HepG2 (cell line): ENCODE measurements around the gene LRTM2. TPM values are rescaled to one million over a fixed set of nuclear protein-coding genes. Genes with fewer than 3 reads are reported as not detected.

Source experiments
- ATAC-seq: fragments of 200-7000 bp; cut with Tn5 transposase; 3 replicates; pipeline ENCODE4 v1.9.1; 2020; ENCODE audit warnings: mild to moderate bottlenecking, moderate library complexity
- BruUV-seq: library from RNA; stranded (reverse); fragments of 400-500 nt; replicated peaks from 2 replicates; lab custom pipeline; 2021; lab: Mats Ljungman, UMichigan
- CTCF ChIA-PET: fragments of 300-600 bp; formaldehyde crosslinking; extraction: SDS; loops from one replicate; lab custom pipeline; 2021; ENCODE audit warnings: low total read pairs, inconsistent platforms, low intra/inter-chr PET ratio; lab: Yijun Ruan, JAX
- POLR2A ChIA-PET: fragments of 350-600 bp; sonication (Branson Sonifier 250); formaldehyde crosslinking; loops from one replicate; lab custom pipeline; 2020; ENCODE audit warnings: antibody characterized with exemption, inconsistent platforms; lab: Yijun Ruan, JAX
- DNase-seq: peaks from one replicate; pipeline ENCODE4 v3.0.0-alpha.2; 2015; ENCODE audit warnings: low spot score
- FAIRE-seq: peaks from 3 replicates; lab custom pipeline; 2011; peaks lifted over from hg19 to GRCh38; lab: Jason Lieb, UNC
- H2AFZ ChIP-seq: one replicate; pipeline ENCODE4 v1.6.1; 2011; ENCODE audit warnings: low read length, inconsistent platforms
- H3K27ac ChIP-seq: fragments of 300-600 bp; 3 replicates; pipeline ENCODE4 v1.8.0; 2011; ENCODE audit warnings: mixed run types, mild to moderate bottlenecking, mixed read lengths, low read length, inconsistent platforms; ENCODE audit not compliant: insufficient read depth; ENCODE audit errors: extremely low read length
- H3K27me3 ChIP-seq, 2 experiments: fragments of 200-600 bp in 1 of 2; 2 replicates in 1 of 2; 3 replicates in 1 of 2; pipeline versions ENCODE4 v1.6.0 to v1.8.0; 2011; ENCODE audit warnings: low read length in 2 of 2, mild to moderate bottlenecking in 2 of 2, moderate library complexity in 2 of 2, inconsistent platforms in 1 of 2; ENCODE audit not compliant: insufficient read depth in 2 of 2, control insufficient read depth in 1 of 2
- H3K36me3 ChIP-seq, 2 experiments: fragments of 200-600 bp in 1 of 2; replicated peaks in 1 of 2; 2 replicates in 1 of 2; 3 replicates in 1 of 2; pipeline versions ENCODE4 v1.5.1 to v1.8.0; 2011; ENCODE audit warnings: low read length in 2 of 2, inconsistent platforms in 1 of 2; ENCODE audit not compliant: insufficient read depth in 2 of 2, control insufficient read depth in 1 of 2
- H3K4me1 ChIP-seq: 2 replicates; pipeline ENCODE4 v1.5.1; 2012; ENCODE audit warnings: low read length, inconsistent platforms; ENCODE audit not compliant: insufficient read depth
- H3K4me2 ChIP-seq: 2 replicates; pipeline ENCODE4 v1.6.0; 2011; ENCODE audit warnings: low read depth, low read length, inconsistent platforms
- H3K4me3 ChIP-seq, 3 experiments: fragments of 200-600 bp in 1 of 3; sonication (generic), shearing (Covaris generic) in 1 of 3; replicated peaks in 1 of 3; 2 replicates each; pipeline ENCODE4 v1.5.1; 2011 to 2016; ENCODE audit warnings: low read length in 3 of 3, inconsistent platforms in 2 of 3, low read depth in 2 of 3, mild to moderate bottlenecking in 2 of 3, control low read depth in 1 of 3, mixed read lengths in 1 of 3; ENCODE audit not compliant: insufficient read depth in 1 of 3
- H3K79me2 ChIP-seq: one replicate; pipeline ENCODE4 v1.6.1; 2011; ENCODE audit warnings: low read length, inconsistent platforms; ENCODE audit not compliant: insufficient read depth
- H3K9ac ChIP-seq: 2 replicates; pipeline ENCODE4 v1.6.0; 2011; ENCODE audit warnings: mild to moderate bottlenecking, low read depth, low read length, inconsistent platforms; ENCODE audit not compliant: insufficient read depth
- H3K9me3 ChIP-seq: 2 replicates; pipeline ENCODE4 v1.5.1; 2012; ENCODE audit warnings: mild to moderate bottlenecking, low read length
- H4K20me1 ChIP-seq: 2 replicates; pipeline ENCODE4 v1.6.0; 2011; ENCODE audit warnings: inconsistent platforms, mild to moderate bottlenecking, low read length, moderate library complexity; ENCODE audit not compliant: insufficient read depth
- HMG20B ChIP-seq: conservative IDR thresholded peaks from 2 replicates; pipeline ENCODE4 v1.6.1; 2016; ENCODE audit warnings: missing genetic modification reagents, missing compliant biosample characterization
- ZNF17 ChIP-seq: sonication (generic); formaldehyde crosslinking; IDR thresholded peaks from 2 replicates; pipeline ENCODE4 v1.5.0; 2020; ENCODE audit warnings: mild to moderate bottlenecking, missing genetic modification reagents
- ZNF407 ChIP-seq: sonication (generic); formaldehyde crosslinking; IDR thresholded peaks from one replicate; pipeline ENCODE4 v1.5.1; 2020; ENCODE audit warnings: mild to moderate bottlenecking, missing genetic modification reagents; ENCODE audit errors: not compliant biosample characterization
- WGBS: methylation state at CpG from one replicate; pipeline ENCODE4 v1.1.6; 2017; ENCODE audit warnings: low lambda C conversion rate; 5-methylcytosine and 5-hydroxymethylcytosine counted together
- in situ Hi-C: cut with HindIII; loops from 2 replicates; pipeline ENCODE4 v1.10.0; 2017; ENCODE audit warnings: low pct_unique_long_range_greater_than_20kb; ENCODE audit not compliant: extremely low pct_ligation_motif_present
- intact Hi-C: fragments of 100-400 bp; cut with micrococcal nuclease; formaldehyde crosslinking; loops from one replicate; pipeline ENCODE4 v1.10.0; 2022; ENCODE audit not compliant: unreplicated experiment
- polyA plus RNA-seq, 8 experiments: library from polyadenylated mRNA; depleted of rRNA in 3 of 8; stranded (reverse) in 7 of 8; unstranded in 1 of 8; fragments of >200 nt; fragmentation: Illumina TruSeq in 4 of 8; extraction: Trizol in 4 of 8; gene quantifications; 2 replicates each; pipeline versions ENCODE4 v1.2.1 to v1.2.3, GENCODE V29; 2011 to 2016; ENCODE audit warnings: low read depth in 4 of 8, missing spikeins in 1 of 8, mixed read lengths in 1 of 8; ENCODE audit not compliant: insufficient read depth in 1 of 8
- total RNA-seq, 5 experiments: library from RNA; depleted of rRNA; stranded (reverse); fragments of >200 nt; fragmentation: Illumina TruSeq; extraction: Trizol; gene quantifications; 2 replicates each; pipeline ENCODE4 v1.2.3, GENCODE V29; 2016; ENCODE audit warnings: low read depth in 1 of 5

The LRTM2 gene
- total and polyA plus RNA-seq, 2 of the 13 experiments (the other 11 are each of a cell fraction or from before 2014, with no cell fraction given) = 0.09 TPM; not detected in 1

DNA sequence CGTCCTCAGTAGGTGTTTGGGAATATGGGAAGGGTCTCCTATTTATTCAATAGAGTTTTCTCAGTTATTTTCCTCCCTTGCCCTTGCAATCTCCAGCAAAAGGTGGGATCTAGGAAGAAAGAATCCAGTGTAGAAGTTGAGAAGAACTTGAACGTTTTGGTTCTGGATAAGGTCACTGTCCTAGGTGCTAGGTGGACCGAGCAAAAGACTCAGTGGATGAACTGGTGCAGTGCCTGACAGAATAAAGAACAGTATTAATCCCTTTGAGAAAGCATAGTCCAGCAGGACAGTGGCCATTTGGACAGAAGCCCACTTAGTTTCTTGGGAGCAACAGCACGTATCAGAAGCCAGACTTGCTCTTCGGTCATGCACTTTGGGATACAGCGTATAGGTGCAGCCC is 32.7 kb upstream of the LRTM2 start:
- in situ Hi-C loops = loop anchor here (10.0 kb wide), 1 partner anchor 83 kb away; no protein-coding TSS in a partner anchor
- WGBS = 82% methylated on average over 5 of the region's 6 CpGs
- no peaks in the 10 kb centered on the region for H3K27me3 ChIP-seq
- no peak overlapping the region for H3K4me2 ChIP-seq
- H3K27ac ChIP-seq = no peak overlapping the region
- no peaks in the 10 kb centered on the region for H3K9me3 ChIP-seq
- TF ChIP-seq ZNF17 (CRISPR knock-in tag) (no peak), ZNF407 (CRISPR knock-in tag) (no peak), HMG20B (CRISPR knock-in tag) (no peak)
- H4K20me1 ChIP-seq = no peaks in the 10 kb centered on the region; the same call in 1 of the 2 replicates
- no TSS peak for BruUV-seq
- FAIRE-seq = no peak
- H2AFZ ChIP-seq = no peak overlapping the region
- POLR2A ChIA-PET = interaction anchor here (0.6 kb wide), 1 partner anchor 98 kb away, joined by 4 read pairs; no protein-coding TSS in a partner anchor
- intact Hi-C loops = no loop called here
- CTCF ChIA-PET = no interaction called here
- H3K36me3 ChIP-seq = peaks cover 18 to 55% of the 10 kb centered on the region in 2 experiments
- no peak overlapping the region for H3K9ac ChIP-seq
- 0 out of 2 replicates have a peak, but pooled peaks cover 11% of the 10 kb centered on the region for H3K4me1 ChIP-seq
- H3K4me3 ChIP-seq = no peak overlapping the region
- DNase-seq = no peak
- H3K79me2 ChIP-seq = no peaks in the 10 kb centered on the region
- no peak for ATAC-seq
